Osteocyte (in vitro differentiated cells): ENCODE data around the gene YIPF3. TPM values are rescaled to one million over a fixed set of nuclear protein-coding genes. Genes with fewer than 3 reads are reported as not detected.

Source experiments
- DNase-seq: peaks from one replicate; pipeline ENCODE4 v3.0.0; 2021; ENCODE audit warnings: mixed read lengths; ENCODE audit not compliant: unreplicated experiment; ENCODE audit errors: extremely low spot score
- H3K27ac Mint-ChIP-seq: one replicate; pipeline ENCODE4 v1.8.0; 2021; ENCODE audit warnings: mild to moderate bottlenecking, mixed read lengths; ENCODE audit not compliant: unreplicated experiment
- H3K27me3 Mint-ChIP-seq: one replicate; pipeline ENCODE4 v1.8.0; 2021; ENCODE audit warnings: mixed read lengths; ENCODE audit not compliant: unreplicated experiment
- H3K36me3 Mint-ChIP-seq: one replicate; pipeline ENCODE4 v1.8.0; 2021; ENCODE audit warnings: mixed read lengths; ENCODE audit not compliant: unreplicated experiment
- H3K4me1 Mint-ChIP-seq: one replicate; pipeline ENCODE4 v1.8.0; 2021; ENCODE audit warnings: mixed read lengths; ENCODE audit not compliant: unreplicated experiment
- H3K4me3 Mint-ChIP-seq: one replicate; pipeline ENCODE4 v1.8.0; 2021; ENCODE audit warnings: mild to moderate bottlenecking, moderate library complexity, mixed read lengths; ENCODE audit not compliant: unreplicated experiment
- H3K9me3 Mint-ChIP-seq: one replicate; pipeline ENCODE4 v1.8.0; 2021; ENCODE audit warnings: mixed read lengths; ENCODE audit not compliant: unreplicated experiment
- total RNA-seq: library from RNA; stranded (reverse); gene quantifications from 2 replicates; pipeline ENCODE4 v1.2.1, GENCODE V29; 2021
- TF ChIP-seq, protein P1 (sequence below): fragments of 200-600 bp; sonication (generic); IDR thresholded peaks from 2 replicates; pipeline ENCODE4 v1.5.0; 2021; ENCODE audit warnings: antibody characterized with exemption, mild to moderate bottlenecking, moderate library complexity

The YIPF3 gene
- total RNA-seq, 1 donor from 2014 or later: 148 TPM

DNA sequence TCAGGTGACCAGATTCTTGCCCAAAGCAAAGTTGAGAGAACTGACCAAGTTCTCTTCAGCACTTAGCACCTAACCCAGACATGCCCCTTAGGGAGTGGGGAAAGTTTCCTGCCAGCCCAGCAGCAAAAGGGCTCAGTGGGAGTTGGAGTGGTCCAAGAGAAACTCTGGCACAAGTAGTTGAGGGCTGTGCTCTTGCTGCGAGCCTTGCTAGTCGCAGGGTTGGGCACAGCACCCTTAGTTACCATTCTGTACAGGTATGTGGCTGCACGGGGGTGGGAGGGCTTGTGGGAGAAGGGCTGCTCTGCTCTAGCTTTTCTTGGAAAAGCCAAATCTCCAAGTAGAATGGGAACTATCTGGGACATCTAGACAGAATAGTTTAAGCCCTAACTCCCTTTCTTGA lies 6.6 kb upstream of the YIPF3 start:
- H3K4me1 Mint-ChIP-seq: no peaks in the 10 kb centered on the region
- DNase-seq: no peak
- peaks cover 52% of the 10 kb centered on the region for H3K36me3 Mint-ChIP-seq
- no peak overlapping the region for H3K27ac Mint-ChIP-seq
- H3K4me3 Mint-ChIP-seq: no peak overlapping the region
- TF ChIP-seq, protein P1, sequence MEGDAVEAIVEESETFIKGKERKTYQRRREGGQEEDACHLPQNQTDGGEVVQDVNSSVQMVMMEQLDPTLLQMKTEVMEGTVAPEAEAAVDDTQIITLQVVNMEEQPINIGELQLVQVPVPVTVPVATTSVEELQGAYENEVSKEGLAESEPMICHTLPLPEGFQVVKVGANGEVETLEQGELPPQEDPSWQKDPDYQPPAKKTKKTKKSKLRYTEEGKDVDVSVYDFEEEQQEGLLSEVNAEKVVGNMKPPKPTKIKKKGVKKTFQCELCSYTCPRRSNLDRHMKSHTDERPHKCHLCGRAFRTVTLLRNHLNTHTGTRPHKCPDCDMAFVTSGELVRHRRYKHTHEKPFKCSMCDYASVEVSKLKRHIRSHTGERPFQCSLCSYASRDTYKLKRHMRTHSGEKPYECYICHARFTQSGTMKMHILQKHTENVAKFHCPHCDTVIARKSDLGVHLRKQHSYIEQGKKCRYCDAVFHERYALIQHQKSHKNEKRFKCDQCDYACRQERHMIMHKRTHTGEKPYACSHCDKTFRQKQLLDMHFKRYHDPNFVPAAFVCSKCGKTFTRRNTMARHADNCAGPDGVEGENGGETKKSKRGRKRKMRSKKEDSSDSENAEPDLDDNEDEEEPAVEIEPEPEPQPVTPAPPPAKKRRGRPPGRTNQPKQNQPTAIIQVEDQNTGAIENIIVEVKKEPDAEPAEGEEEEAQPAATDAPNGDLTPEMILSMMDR: no peak
- H3K9me3 Mint-ChIP-seq: no peaks in the 10 kb centered on the region
- H3K27me3 Mint-ChIP-seq: no peaks in the 10 kb centered on the region

DNA sequence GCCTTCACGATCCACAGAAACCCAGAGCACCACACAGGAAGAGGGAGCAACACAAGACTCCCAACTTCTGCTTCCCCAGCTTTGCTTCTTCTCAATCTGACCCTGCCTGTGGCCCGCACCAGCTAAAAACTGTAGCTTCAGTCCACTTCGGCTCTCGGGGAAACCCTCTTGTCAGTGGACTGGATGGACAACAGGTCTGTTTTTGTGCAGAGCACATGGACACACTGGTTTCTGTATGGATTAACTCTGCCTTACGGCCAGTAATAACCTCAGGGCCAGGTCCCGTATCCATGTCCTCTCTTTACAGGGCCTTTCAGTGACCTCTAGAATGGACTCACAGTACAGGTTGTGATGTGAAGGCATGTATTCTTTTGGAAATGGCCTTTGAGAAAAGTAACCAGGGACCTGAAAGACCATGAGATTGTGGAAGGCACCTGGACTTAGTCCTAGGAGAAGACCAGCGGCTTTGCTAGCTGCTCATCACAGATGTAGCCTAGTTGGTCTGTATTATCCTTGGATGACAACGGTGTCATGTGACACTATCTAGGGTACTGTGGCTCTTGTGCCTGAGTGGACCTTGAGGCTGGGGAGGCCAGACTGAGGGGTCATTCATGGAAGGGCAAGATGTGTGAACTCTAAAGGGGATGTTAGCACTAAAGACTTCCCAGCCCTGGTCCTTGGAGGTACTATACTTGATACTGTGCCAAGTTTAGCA lies 6.0 kb upstream of the YIPF3 start:
- H3K27me3 Mint-ChIP-seq: no peaks in the 10 kb centered on the region
- no peak overlapping the region for H3K4me3 Mint-ChIP-seq
- peaks cover 50% of the 10 kb centered on the region for H3K36me3 Mint-ChIP-seq
- DNase-seq: no peak
- no peaks in the 10 kb centered on the region for H3K9me3 Mint-ChIP-seq
- TF ChIP-seq, protein P1: no peak
- H3K27ac Mint-ChIP-seq: no peak overlapping the region
- no peaks in the 10 kb centered on the region for H3K4me1 Mint-ChIP-seq

DNA sequence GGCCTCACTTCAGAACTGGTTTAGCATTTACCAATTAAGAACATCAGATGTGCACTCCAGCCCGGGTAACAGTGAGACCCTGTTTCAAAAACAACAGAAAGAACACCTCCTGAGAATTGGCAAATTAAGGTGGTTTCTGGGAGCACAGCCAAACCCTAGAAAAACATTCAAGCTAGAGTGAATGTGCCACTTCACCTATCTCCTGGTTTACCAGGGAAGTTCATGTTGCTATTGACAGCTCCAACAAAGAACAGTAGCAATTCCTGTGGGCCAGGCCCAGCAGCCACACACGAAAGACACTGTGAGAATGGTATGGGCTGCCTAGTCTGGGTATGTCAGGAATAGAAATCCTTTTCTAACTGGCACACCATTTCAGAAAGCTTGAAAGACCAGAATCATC lies 5.1 kb upstream of the YIPF3 start:
- Mint-ChIP-seq H3K36me3 (peaks cover 41% of the 10 kb centered on the region), H3K27ac (no peak overlapping the region), H3K4me1 (no peaks in the 10 kb centered on the region), H3K9me3 (no peaks in the 10 kb centered on the region), H3K27me3 (no peaks in the 10 kb centered on the region), H3K4me3 (no peak overlapping the region)
- DNase-seq: no peak
- TF ChIP-seq, protein P1: no peak

DNA sequence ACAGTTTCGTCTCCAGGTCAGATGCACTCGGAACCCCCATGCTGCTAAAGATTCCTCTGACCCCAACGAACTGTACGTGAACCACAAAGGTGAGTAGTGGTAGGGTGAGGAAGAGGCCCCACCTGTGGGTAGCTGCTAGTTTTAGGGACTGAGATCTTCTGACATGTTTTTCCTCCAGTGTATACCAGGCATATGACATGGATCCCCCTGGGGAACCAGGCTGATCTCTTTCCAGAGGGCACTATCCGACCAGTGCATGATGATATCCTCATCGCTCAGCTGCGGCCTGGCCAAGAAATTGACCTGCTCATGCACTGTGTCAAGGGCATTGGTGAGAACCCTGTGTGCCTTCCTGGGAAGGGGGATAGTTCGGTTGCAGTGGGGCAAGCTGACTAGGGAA lies 3.4 kb upstream of the YIPF3 start:
- TF ChIP-seq, protein P1: no peak
- H3K9me3 Mint-ChIP-seq: no peaks in the 10 kb centered on the region
- H3K4me3 Mint-ChIP-seq: no peak overlapping the region
- H3K27ac Mint-ChIP-seq: no peak overlapping the region
- peaks cover 32% of the 10 kb centered on the region for H3K36me3 Mint-ChIP-seq
- H3K4me1 Mint-ChIP-seq: peaks cover 13% of the 10 kb centered on the region
- DNase-seq: no peak
- H3K27me3 Mint-ChIP-seq: no peaks in the 10 kb centered on the region

DNA sequence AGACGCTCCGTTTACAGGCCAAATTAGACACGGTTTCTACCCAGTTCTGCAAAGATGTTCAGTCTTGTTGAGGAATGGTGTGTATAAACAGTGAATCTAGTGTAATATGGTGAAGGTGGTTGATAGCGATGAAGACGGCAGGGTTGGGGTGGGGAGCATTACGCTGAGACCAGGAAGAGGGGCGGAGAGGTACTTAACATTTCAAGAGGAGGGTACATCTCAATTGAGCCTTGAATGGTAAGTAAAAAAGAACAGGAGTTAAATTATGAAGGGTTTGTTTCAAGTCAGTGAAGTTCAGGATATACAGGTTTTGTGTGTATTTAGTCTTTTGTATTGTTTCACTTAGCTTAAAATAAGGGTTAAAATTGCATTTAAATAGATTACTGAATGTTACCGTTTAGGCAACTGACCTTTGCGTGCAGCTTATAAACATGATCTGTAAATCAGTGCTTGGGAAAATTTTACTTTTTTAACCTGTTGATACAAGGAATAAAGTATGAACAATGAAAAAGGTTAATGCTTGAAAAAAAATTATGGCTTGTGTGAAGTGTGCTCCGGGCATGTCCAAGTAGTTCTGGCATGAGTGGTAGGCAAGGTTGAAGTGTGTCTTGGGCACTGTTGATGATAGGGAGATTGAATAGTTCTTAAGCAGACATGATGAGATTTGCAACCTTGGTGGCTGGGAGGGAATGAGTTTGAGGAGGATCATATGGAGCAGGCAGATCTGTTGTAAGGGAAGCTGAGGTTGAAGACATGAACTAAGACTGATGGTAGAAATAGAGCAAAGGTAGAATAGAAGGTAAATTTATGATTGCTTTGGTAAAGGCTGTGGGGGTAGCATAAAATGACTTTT lies 1.0 kb upstream of the YIPF3 start:
- H3K4me1 Mint-ChIP-seq: peaks cover 23% of the 10 kb centered on the region
- no peaks in the 10 kb centered on the region for H3K9me3 Mint-ChIP-seq
- no peaks in the 10 kb centered on the region for H3K27me3 Mint-ChIP-seq
- no peak for DNase-seq
- H3K27ac Mint-ChIP-seq: no peak overlapping the region
- TF ChIP-seq, protein P1: no peak
- H3K36me3 Mint-ChIP-seq: peaks cover 27% of the 10 kb centered on the region
- H3K4me3 Mint-ChIP-seq: no peak overlapping the region
